ENCODE data around the gene EOGT. TPM values are rescaled to one million over a fixed set of nuclear protein-coding genes. Genes with fewer than 3 reads are reported as not detected.

EOGT gene
- total RNA-seq, 1 donor from 2014 or later: 8.4 TPM

DNA sequence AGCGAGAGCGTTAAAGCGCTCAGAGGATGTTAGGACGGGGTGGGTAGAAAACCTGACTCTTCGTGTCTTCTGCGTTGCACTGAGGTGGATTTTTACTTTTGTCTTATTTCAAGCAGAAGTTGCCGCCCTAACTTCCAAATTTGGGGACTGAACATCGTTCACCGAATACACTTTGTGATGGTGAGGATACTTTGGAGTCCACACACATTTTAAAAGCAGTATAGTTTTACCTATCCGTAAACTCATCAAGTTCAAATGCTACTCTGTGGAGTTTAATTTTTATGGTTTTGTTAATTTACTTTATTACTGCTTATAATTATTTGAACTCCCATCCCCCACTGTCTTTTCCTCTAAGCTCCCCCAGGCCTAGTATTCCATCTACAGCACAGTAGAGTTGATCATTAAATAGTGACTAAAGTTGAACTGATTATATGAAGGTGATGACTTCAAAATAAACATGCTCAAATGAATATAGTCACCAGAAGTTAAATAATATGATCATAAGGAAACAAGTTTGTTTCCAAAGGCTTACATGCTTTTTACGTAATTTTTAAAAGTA lies 617 bp upstream of the EOGT start:
- peak overlapping the region; percentile 83 for H3K4me3 Mint-ChIP-seq
- DNase-seq (ENCODE audit: extremely low spot score, unreplicated experiment): no peak
- H3K27me3 Mint-ChIP-seq: peaks cover 7% of the 10 kb centered on the region
- peaks cover 19% of the 10 kb centered on the region for H3K4me1 Mint-ChIP-seq (ENCODE audit: unreplicated experiment)
- peaks cover 5% of the 10 kb centered on the region for H3K36me3 Mint-ChIP-seq
- no peaks in the 10 kb centered on the region for H3K9me3 Mint-ChIP-seq
- TF ChIP-seq, protein P1, sequence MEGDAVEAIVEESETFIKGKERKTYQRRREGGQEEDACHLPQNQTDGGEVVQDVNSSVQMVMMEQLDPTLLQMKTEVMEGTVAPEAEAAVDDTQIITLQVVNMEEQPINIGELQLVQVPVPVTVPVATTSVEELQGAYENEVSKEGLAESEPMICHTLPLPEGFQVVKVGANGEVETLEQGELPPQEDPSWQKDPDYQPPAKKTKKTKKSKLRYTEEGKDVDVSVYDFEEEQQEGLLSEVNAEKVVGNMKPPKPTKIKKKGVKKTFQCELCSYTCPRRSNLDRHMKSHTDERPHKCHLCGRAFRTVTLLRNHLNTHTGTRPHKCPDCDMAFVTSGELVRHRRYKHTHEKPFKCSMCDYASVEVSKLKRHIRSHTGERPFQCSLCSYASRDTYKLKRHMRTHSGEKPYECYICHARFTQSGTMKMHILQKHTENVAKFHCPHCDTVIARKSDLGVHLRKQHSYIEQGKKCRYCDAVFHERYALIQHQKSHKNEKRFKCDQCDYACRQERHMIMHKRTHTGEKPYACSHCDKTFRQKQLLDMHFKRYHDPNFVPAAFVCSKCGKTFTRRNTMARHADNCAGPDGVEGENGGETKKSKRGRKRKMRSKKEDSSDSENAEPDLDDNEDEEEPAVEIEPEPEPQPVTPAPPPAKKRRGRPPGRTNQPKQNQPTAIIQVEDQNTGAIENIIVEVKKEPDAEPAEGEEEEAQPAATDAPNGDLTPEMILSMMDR (conservative IDR thresholded peaks at IDR 0.05): no peak
- H3K27ac Mint-ChIP-seq: peak overlapping the region; percentile 58

DNA sequence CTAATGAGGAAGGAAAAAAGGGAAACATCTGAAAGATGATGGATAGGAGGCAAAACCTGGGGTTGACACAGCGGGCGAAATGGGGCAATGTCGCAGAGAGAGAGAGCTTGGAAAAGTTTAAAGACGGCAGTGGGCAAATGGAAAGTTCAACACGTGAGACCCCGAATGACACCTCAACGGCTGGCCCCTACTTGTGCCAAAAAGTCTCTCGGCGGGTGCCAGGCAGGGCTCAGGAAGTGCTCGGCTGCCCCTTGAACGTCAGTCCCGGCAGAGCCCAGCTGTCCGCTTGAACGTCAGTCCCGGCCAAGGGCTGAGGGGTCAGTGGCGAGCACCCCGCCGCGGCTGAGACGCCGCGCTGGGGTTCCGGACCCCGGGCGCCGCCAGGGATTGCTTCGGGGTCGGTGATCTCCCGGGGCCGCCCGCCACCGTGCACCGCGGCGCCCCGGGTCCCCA lies 658 bp downstream of the EOGT start:
- no peak for DNase-seq (ENCODE audit: extremely low spot score, unreplicated experiment)
- H3K36me3 Mint-ChIP-seq: peaks cover 5% of the 10 kb centered on the region
- peaks cover 7% of the 10 kb centered on the region for H3K27me3 Mint-ChIP-seq
- TF ChIP-seq, protein P1 (conservative IDR thresholded peaks at IDR 0.05): no peak
- peak overlapping the region; percentile 95 for H3K4me3 Mint-ChIP-seq
- H3K4me1 Mint-ChIP-seq (ENCODE audit: unreplicated experiment): peaks cover 19% of the 10 kb centered on the region
- H3K9me3 Mint-ChIP-seq: no peaks in the 10 kb centered on the region
- peak overlapping the region; percentile 73 for H3K27ac Mint-ChIP-seq

DNA sequence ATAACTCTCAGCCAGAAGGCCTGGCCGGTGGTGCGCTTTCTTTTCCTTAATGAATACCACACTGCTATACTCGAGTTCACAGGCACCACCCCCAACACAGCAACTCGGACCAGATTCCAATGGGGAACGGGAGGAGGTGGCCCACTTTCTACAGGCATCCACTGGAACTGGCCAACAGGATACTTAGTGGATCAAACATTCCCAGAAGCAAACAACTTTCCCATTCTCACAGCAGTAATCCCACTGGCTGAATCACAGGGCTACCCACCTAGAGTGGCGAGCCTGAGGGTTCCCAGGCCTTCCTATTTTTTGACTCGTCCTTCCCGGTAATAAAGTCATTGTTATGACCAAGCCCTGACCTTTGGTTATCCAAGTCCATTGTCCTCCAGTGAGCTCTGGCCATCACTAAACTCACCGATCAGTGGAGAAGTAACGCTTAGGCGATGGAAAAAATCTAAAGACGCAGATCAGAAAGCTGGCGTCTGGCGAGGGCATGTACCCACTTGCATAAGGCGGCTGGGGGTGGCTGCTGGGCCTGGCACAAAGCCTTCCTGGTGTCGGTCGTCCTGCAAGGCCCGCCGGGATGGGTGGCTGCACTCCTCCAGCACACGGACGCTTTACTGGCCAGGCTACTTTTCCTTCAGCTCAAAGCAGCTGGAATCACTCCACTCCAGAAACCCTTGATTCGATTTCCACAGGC lies 1.2 kb downstream of the EOGT start:
- H3K27me3 Mint-ChIP-seq: peaks cover 7% of the 10 kb centered on the region
- peak overlapping the region; percentile 95 for H3K4me3 Mint-ChIP-seq
- no peaks in the 10 kb centered on the region for H3K9me3 Mint-ChIP-seq
- TF ChIP-seq, protein P1 (conservative IDR thresholded peaks at IDR 0.05): no peak
- peak overlapping the region; percentile 73 for H3K27ac Mint-ChIP-seq
- DNase-seq (ENCODE audit: extremely low spot score, unreplicated experiment): no peak
- peaks cover 5% of the 10 kb centered on the region for H3K36me3 Mint-ChIP-seq
- peaks cover 19% of the 10 kb centered on the region for H3K4me1 Mint-ChIP-seq (ENCODE audit: unreplicated experiment)

DNA sequence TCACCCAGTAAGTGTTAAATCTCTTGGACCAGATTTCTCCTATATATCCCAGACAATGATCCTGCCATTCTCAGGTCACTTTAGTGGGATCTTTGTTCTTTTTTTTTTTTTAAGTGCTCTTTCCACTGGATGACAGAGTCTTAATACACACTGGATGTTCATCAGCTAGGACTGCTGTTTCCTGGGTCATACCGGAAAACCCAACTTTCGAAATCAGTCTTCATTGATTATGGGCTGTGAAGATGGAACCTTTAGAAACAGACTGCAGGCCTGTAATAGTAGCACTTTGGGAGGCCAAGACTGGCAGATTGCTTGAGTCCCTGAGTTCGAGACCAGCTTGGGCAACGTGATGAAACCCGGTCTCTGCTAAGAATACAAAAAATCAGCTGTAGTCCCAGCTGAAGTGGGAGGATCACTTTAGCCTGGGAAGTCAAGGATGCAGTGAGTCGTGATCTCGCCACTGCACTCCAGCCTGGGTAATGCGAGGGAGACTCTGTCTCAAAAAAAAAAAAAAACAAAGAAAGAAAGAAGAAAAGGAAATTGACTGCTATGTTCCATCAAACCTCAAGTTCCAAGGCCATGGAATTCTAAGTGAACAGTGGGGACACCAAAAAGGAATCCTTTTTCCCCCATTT lies 2.3 kb downstream of the EOGT start:
- Mint-ChIP-seq H3K27ac (no peak overlapping the region), H3K4me3 (peak overlapping the region; percentile 46), H3K36me3 (peaks cover under 1% of the 10 kb centered on the region), H3K27me3 (peaks cover 7% of the 10 kb centered on the region), H3K9me3 (no peaks in the 10 kb centered on the region), H3K4me1 (ENCODE audit: unreplicated experiment) (peaks cover 19% of the 10 kb centered on the region)
- DNase-seq (ENCODE audit: extremely low spot score, unreplicated experiment): no peak
- TF ChIP-seq, protein P1 (conservative IDR thresholded peaks at IDR 0.05): no peak

DNA sequence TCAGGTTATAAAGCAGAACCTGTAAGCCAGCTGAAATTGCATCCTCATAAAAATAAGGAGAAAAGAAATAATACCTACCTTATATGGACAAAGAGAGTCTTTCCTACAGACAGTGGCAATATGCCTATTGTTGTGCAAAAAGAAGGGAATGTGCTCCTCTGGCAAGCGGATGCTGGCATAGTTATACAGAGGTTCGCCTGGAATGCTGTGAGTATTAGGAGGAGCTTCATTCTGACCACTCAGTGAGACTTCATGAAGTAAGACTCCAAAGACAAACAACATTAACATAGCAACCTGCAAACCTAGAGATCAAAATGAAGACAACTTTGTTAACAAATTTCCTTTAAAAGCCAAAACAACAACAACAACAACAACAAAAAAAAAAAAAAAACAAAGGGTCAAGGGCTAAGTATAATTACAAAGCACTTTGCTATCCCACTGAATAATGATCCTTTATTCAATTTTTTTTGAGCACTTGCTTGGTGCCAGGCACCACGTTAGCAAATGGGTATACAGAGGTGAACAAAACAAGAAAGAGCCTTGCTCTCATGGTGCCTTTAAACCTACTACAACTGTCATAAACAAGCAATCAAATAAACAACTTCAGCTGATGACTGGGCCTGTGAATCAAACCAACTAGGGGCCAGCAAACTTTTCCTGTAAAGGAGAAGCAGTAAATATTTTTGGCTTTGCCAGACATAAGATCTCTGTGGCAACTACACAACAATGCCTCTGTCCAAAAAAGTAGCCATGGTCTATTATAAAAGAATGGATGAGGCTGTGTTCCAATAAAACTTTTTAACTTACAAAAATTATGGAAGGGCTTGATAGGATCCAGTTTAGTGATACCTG lies 3.7 kb downstream of the EOGT start:
- H3K9me3 Mint-ChIP-seq: no peaks in the 10 kb centered on the region
- DNase-seq (ENCODE audit: extremely low spot score, unreplicated experiment): no peak
- H3K27ac Mint-ChIP-seq: no peak overlapping the region
- H3K4me1 Mint-ChIP-seq (ENCODE audit: unreplicated experiment): peaks cover 19% of the 10 kb centered on the region
- H3K4me3 Mint-ChIP-seq: peak overlapping the region; percentile 26
- peaks cover 11% of the 10 kb centered on the region for H3K36me3 Mint-ChIP-seq
- TF ChIP-seq, protein P1 (conservative IDR thresholded peaks at IDR 0.05): no peak
- peaks cover 7% of the 10 kb centered on the region for H3K27me3 Mint-ChIP-seq
